HG02642 (cell line): ENCODE data around the gene PTPDC1.
"Not testable (repeated sequence)": the region's sequence is repeated elsewhere in the genome, so short reads cannot be mapped to it uniquely, and the experiment has no call there.

ENCODE experiments used
- ATAC-seq: cut with Tn5 transposase; IDR thresholded peaks from one replicate; pipeline ENCODE4 v1.9.1; 2021; ENCODE audit warnings: mild to moderate bottlenecking; ENCODE audit not compliant: unreplicated experiment, poor library complexity

Gene PTPDC1

DNA sequence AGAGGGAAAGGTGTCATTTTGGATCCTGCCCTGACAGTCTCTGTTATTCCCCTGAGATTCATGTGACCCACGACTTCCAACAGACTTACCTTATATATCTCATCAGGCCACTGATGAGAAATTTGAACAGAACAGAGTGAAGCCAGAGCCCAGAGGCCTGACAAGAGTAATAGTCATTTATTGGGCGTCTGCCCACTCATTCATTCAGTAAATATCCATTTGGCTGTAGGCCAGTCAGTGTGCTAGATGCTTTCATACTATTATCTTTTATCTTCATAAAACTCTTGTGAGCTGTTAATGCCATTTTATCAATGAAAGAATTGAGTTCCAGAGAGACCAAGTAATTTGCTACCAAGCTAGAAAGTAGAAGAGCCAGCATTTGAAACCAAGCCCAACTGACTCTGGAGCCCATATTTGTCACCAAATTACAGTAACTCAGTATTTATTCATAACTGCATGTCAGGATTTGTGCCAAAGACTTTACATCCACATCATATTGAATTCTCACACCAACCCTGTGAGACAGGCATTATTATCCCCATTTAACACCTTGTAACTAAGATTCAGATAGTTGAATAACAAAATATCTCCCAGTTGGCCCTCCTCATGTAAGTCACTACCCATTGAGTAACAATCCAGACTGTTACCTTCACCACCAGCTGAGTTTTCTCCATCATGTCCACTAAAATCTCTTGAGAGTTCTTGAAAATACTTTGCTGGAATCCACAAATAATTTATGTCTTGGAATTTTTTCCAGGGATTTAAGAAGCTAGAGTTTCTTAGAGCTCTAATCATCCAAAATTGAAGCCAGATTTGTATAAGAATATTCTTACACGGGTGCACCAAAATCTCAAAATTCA is 2.5 kb downstream of the PTPDC1 start:
- no peak for ATAC-seq

DNA sequence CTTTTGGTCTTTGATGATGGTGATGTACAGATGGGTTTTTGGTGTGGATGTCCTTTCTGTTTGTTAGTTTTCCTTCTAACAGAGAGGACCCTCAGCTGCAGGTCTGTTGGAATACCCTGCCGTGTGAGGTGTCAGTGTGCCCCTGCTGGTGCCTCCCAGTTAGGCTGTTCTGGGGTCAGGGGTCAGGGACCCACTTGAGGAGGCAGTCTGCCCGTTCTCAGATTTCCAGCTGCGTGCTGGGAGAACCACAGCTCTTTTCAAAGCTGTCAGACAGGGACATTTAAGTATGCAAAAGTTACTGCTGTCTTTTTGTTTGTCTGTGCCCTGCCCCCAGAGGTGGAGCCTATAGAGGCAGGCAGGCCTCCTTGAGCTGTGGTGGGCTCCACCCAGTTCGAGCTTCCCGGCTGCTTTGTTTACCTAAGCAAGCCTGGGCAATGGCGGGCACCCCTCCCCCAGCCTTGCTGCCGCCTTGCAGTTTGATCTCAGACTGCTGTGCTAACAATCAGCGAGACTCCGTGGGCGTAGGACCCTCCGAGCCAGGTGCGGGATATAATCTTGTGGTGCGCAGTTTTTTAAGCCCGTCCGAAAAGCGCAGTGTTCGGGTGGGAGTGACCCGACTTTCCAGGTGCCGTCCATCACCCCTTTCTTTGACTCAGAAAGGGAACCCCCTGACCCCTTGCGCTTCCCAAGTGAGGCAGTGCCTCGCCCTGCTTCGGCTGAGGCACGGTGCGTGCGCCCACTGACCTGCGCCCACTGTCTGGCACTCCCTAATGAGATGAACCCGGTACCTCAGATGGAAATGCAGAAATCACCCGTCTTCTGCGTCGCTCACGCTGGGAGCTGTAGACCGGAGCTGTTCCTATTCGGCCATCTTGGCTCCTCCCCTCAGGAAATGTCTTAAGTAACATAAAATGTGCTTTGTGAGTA is 10.2 kb downstream of the PTPDC1 start:
- ATAC-seq: not testable (repeated sequence)

- ATAC-seq: no peak
These were observed 12.7 kb downstream of the PTPDC1 start for GRCh38 chr9:94096819-94097577.

DNA sequence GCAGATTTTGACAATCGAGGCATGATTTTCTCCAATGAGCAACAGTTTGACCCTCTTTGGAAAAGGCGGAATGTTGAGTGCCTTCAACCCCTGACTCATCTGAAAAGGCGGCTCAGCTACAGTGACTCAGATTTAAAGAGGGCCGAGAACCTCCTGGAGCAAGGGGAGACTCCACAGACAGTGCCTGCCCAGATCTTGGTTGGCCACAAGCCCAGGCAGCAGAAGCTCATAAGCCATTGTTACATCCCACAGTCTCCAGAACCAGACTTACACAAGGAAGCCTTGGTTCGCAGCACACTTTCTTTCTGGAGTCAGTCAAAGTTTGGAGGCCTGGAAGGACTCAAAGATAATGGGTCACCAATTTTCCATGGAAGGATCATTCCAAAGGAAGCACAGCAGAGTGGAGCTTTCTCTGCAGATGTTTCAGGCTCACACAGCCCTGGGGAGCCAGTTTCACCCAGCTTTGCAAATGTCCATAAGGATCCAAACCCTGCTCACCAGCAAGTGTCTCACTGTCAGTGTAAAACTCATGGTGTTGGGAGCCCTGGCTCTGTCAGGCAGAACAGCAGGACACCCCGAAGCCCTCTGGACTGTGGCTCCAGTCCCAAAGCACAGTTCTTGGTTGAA is 13.6 kb downstream of the PTPDC1 start:
- no peak for ATAC-seq

- no peak for ATAC-seq
These were observed 16.1 kb downstream of the PTPDC1 start for GRCh38 chr9:94100152-94100879.

DNA sequence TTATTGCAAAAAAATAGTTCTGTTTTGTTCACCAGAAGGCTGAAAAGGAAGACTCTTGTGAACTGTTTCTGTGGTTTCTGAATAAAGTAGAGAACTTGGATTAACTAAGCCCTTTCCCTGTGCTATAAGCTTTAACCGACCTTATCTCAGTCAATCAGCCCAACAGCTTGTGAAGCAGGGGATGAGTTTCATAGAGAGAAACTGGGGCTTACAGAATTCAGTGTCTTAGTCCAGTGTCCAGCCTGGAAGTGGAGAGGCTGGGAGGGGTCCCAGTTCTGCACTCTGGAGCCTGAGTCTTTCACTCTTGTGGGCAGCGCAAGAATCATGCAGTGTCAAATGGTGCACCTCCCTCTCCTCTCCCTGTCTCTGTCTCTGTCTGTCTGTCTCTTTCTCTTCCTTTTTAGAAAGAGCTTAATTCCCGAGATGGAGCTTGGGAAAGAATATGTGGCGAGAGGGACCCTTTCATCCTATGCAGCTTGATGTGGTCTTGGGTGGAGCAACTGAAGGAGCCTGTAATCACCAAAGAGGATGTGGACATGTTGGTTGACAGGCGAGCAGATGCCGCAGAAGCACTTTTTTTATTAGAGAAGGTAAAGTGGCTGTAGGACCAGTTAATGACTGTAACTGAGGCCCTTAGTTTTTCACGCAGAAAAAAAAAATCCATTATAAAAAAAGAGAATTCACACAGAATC is 17.0 kb downstream of the PTPDC1 start:
- no peak for ATAC-seq

DNA sequence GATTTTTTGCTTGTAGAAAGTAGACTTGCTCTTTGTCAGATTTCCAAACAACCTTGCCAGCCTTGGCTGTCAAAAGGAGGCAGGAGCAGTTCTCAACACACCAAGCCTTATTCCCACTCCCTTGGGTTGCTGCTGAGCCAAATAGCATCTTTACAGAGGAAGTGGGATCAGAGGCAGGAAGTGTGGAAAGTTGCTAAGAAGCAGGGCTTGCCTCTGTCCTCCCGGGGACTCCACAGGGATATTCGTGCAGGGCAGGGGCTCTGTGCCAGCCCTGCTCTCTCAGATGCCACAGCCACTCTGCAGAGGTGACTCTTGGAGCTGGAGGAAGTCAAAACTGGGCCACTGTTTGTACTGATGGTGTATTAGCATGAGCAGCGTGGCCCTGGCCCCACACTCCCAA is 24.3 kb downstream of the PTPDC1 start:
- ATAC-seq: no peak

- no peak for ATAC-seq
These were observed 26.6 kb downstream of the PTPDC1 start for GRCh38 chr9:94110821-94111252.

DNA sequence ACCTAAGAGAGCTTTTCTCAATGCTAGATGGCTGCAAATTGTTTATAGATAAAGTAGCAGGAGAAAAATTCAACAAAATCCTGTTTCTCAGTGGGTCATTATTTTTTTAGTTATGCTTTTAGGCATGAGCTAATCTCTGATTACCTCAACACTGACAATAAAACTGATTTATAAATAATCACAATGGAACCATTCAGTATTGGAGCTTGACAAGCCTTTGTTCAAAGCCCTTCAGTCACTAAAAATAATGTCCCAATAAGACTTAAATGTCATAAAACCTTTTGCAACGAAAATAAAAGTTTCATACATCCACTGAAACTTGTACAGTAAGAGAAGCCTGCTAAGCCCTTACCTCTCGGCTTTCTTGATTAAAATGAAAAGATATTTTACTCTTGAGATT is 27.2 kb downstream of the PTPDC1 start:
- ATAC-seq: no peak

- no peak for ATAC-seq
These were observed 28.6 kb downstream of the PTPDC1 start for GRCh38 chr9:94112716-94113465.

DNA sequence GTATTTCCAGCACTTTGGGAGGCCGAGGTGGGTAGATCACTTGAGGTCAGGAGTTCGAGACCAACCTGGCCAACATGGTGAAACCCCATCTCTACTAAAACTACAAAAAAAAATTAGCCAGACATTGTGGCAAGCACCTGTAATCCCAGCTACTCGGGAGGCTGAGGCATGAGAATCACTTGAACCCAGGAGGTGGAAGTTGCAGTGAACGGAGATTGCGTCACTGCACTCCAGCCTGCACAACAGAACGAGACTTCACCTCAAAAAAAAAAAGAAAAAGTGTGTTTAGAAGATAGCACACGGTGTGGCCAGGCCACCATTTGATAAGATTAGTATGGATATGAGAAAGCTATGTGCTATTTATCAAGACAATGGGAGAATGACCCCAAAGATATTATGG is 35.8 kb downstream of the PTPDC1 start:
- ATAC-seq: not testable (repeated sequence)

GRCh38 chr9:94120854-94121376 is 36.7 kb downstream of the PTPDC1 start:
- ATAC-seq: no peak

GRCh38 chr9:94126844-94127243 is 42.6 kb downstream of the PTPDC1 start:
- no peak for ATAC-seq

GRCh38 chr9:94127806-94128205 is 43.5 kb downstream of the PTPDC1 start:
- ATAC-seq: no peak

- ATAC-seq: no peak
These were observed 44.3 kb downstream of the PTPDC1 start for GRCh38 chr9:94128580-94128979.

- no peak for ATAC-seq
These were observed 50.4 kb downstream of the PTPDC1 start for GRCh38 chr9:94134629-94135028.

DNA sequence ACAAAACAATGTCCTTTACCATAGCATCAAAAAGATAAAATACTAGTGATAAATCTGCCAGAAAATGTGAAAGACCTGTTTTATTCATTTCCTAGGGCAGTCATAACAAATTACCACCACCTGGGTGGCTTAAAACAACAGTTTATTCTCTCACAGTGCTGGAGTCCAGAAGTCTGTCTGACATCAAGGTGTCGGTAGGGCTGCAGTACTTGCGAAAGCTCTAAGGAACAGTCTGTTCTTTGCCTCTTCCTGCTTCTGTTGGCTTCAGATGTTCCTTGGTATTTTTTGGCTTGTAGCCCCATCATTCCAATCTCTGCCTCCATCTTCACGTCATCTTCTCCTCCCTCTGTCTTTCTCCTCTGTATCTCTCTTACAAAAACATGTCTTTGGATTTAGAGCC is 51.0 kb downstream of the PTPDC1 start:
- ATAC-seq: no peak
